Chondrocyte (in vitro differentiated cells): ENCODE results near the gene SNX17. TPM values are rescaled to one million over a fixed set of nuclear protein-coding genes. Genes with fewer than 3 reads are reported as not detected.

Experiments
- DNase-seq: peaks from one replicate; pipeline ENCODE4 v3.0.0; 2021; ENCODE audit warnings: mixed read lengths, low spot score
- H3K27ac Mint-ChIP-seq: one replicate; pipeline ENCODE4 v1.8.0; 2021; ENCODE audit warnings: mild to moderate bottlenecking, moderate library complexity, mixed read lengths; ENCODE audit not compliant: unreplicated experiment
- H3K27me3 Mint-ChIP-seq: 2 replicates; pipeline ENCODE4 v1.8.0; 2021; ENCODE audit warnings: low read depth, mixed read lengths
- H3K36me3 Mint-ChIP-seq: 2 replicates; pipeline ENCODE4 v1.8.0; 2021; ENCODE audit warnings: low read depth, mixed read lengths
- H3K4me1 Mint-ChIP-seq: 2 replicates; pipeline ENCODE4 v1.8.0; 2021; ENCODE audit warnings: low read depth, mild to moderate bottlenecking, mixed read lengths
- H3K4me3 Mint-ChIP-seq: one replicate; pipeline ENCODE4 v1.8.0; 2021; ENCODE audit warnings: mild to moderate bottlenecking, moderate library complexity, mixed read lengths; ENCODE audit not compliant: unreplicated experiment
- H3K9me3 Mint-ChIP-seq: 2 replicates; pipeline ENCODE4 v1.8.0; 2021; ENCODE audit warnings: low read depth, mixed read lengths
- long read RNA-seq: library from polyadenylated mRNA; stranded (forward); transcript quantifications from one replicate; pipeline ENCODE4 v2.0.0, GENCODE V29; 2021
- total RNA-seq: library from RNA; stranded (reverse); gene quantifications from 3 replicates; pipeline ENCODE4 v1.2.1, GENCODE V29; 2021
- TF ChIP-seq, protein P1 (sequence below): fragments of 200-600 bp; sonication (generic); IDR thresholded peaks from 2 replicates; pipeline ENCODE4 v1.5.0; 2021; ENCODE audit warnings: antibody characterized with exemption, mild to moderate bottlenecking, moderate library complexity

SNX17 gene
- total RNA-seq = 108 to 130 TPM (median 111 TPM) in 3 replicates
- long read RNA-seq, transcript SNX17-201 (15 exons, 2,044 nt) = major isoform, 416 of 470 reads
- long read RNA-seq, partial matches to known transcripts = 11 of 470 reads
- long read RNA-seq, other reads (novel, unspliced or antisense) = 37 of 470 reads

DNA sequence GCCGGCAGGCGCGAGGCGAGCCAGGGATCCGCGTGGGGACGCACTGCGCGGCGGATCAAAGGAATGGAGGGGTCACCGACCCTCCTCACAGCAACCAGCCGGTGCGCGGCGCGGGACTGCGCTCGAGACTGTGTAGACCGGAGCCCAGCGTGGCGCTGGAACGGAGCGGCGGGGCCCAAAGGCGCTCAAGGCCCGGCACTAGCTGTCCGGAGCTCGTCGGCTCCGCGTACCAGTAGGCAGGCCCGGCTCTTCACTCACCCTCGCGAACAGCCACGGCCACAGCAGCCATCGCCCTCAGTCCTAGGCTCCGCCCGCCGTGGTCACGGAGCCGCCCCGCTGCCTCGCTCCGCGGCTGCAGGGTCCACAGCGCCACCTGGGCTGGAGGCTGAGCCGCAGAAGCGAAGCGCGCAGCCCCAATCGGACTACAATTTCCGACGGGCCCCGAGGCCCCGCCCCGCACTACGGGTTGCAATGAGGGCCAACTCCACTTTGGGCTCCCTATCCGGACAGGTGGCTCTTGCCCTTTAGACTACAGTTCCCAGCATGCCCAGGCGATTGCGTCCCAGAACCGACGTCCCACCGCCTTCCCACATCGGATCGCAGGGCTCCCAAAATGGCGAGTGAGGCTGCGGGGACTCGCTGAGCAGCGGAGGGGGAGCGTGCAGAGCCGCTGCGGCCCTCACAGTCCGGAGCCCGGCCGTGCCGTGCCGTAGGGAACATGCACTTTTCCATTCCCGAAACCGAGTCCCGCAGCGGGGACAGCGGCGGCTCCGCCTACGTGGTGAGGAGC lies at the start of gene SNX17, which contains the start of gene EIF2B4:
SNX17 (plus strand) TSS at position 591 of the 790 bp plus-strand sequence; CDS start at position 719, 128 bp downstream.
EIF2B4 (minus strand) TSS at position 313 of the 790 bp plus-strand sequence; CDS start at position 289, 24 bp downstream.
- Mint-ChIP-seq H3K4me3 (peak within 1 kb of the TSS; percentile 90), H3K27me3 (no peaks in the 10 kb centered on the region), H3K9me3 (no peaks in the 10 kb centered on the region), H3K36me3 (peaks cover 33% of the 10 kb centered on the region), H3K4me1 (peaks cover 31% of the 10 kb centered on the region), H3K27ac (peak within 1 kb of the TSS; percentile 99)
- TF ChIP-seq, protein P1, sequence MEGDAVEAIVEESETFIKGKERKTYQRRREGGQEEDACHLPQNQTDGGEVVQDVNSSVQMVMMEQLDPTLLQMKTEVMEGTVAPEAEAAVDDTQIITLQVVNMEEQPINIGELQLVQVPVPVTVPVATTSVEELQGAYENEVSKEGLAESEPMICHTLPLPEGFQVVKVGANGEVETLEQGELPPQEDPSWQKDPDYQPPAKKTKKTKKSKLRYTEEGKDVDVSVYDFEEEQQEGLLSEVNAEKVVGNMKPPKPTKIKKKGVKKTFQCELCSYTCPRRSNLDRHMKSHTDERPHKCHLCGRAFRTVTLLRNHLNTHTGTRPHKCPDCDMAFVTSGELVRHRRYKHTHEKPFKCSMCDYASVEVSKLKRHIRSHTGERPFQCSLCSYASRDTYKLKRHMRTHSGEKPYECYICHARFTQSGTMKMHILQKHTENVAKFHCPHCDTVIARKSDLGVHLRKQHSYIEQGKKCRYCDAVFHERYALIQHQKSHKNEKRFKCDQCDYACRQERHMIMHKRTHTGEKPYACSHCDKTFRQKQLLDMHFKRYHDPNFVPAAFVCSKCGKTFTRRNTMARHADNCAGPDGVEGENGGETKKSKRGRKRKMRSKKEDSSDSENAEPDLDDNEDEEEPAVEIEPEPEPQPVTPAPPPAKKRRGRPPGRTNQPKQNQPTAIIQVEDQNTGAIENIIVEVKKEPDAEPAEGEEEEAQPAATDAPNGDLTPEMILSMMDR = peak; percentile 88
- DNase-seq = peak; percentile 99

DNA sequence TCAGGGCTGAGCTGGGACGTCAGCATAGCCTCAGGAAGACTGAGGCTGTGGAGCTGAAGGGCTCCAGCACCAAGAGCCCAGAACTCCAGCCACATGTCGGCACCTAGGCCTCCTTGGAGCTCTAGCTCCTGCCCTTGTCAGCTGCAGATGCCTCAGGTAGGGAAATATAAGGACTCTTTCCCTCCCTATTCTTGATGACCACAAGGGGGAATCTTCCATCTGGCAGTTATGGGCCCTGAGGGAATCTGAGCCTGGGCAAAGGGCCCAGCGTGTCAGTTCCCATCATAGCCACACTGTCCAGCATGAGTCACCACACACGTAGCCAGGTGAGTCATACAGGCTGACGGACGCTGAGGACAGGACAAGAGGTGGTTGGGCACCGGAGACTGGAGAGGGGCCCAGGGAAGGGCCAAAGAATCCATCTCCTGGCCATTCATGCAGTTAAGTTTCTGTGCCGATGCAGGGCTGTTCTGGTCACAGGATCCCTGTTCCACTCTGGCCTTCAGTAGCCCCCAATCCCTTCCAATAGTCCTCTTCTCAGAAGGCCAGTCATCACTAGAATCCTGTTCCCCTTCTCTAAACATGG lies 49.4 kb upstream of the SNX17 start:
- no peak for DNase-seq
- H3K27me3 Mint-ChIP-seq = no peaks in the 10 kb centered on the region
- H3K9me3 Mint-ChIP-seq = no peaks in the 10 kb centered on the region
- peaks cover 2% of the 10 kb centered on the region for H3K36me3 Mint-ChIP-seq
- H3K4me1 Mint-ChIP-seq = peaks cover 33% of the 10 kb centered on the region
- TF ChIP-seq, protein P1 = peak; percentile 76
- peak overlapping the region; percentile 93 for H3K27ac Mint-ChIP-seq
- H3K4me3 Mint-ChIP-seq = no peak overlapping the region

DNA sequence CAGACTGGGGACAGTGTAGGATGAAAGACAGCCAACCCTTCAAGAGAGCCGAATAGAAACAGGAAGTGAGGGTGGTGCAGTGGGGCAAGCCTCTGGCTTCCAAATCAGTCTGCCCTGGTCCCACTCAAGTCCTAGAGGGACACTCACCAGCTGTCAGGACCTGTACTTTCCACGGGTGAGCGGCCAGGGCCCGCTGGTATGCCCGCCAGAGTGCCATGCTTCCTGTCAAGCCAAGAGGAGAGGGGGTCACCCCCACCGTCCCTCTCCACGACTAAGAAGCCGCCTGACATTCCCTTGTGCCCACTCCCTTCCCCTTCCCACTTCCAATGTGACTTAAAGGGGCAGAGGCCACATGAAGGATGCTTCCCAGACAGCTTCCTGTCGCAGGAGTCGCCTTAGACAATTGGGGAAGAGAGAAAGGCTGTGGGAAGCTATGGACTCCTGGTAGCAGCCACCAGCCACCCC lies 48.1 kb upstream of the SNX17 start:
- DNase-seq = no peak
- no peaks in the 10 kb centered on the region for H3K9me3 Mint-ChIP-seq
- TF ChIP-seq, protein P1 = no peak

GRCh38 chr2:27322766-27323595 lies 47.4 kb upstream of the SNX17 start, which contains the start of gene MPV17:
Gene MPV17 (minus strand): TSS chr2:27323097. CDS start chr2:27322517, 580 bp downstream.
- H3K4me1 Mint-ChIP-seq = peaks cover 33% of the 10 kb centered on the region
- no peaks in the 10 kb centered on the region for H3K9me3 Mint-ChIP-seq
- TF ChIP-seq, protein P1 = no peak
- DNase-seq = peak; percentile 93
- H3K27ac Mint-ChIP-seq = peak within 1 kb of the TSS; percentile 99
- H3K4me3 Mint-ChIP-seq = peak within 1 kb of the TSS; percentile 87
- H3K27me3 Mint-ChIP-seq = no peaks in the 10 kb centered on the region
- H3K36me3 Mint-ChIP-seq = peaks cover 14% of the 10 kb centered on the region

More for the DNA sequence above, 48.1 kb upstream of the SNX17 start:
- H3K4me1 Mint-ChIP-seq = peaks cover 33% of the 10 kb centered on the region
- peak overlapping the region; percentile 87 for H3K4me3 Mint-ChIP-seq
- H3K36me3 Mint-ChIP-seq = peaks cover 13% of the 10 kb centered on the region
- peak overlapping the region; percentile 99 for H3K27ac Mint-ChIP-seq
- H3K27me3 Mint-ChIP-seq = no peaks in the 10 kb centered on the region
